Tibial nerve (tissue), 4 donors: ENCODE data around the gene TSSK6. TPM values are rescaled to one million over a fixed set of nuclear protein-coding genes. Genes with fewer than 3 reads are reported as not detected.
A peak's percentile ranks its signal among the peaks of the same experiment; 100 is the strongest.

Source experiments
- DNase-seq, 2 donors: peaks; one replicate each; pipeline ENCODE4 v3.0.0-alpha.2; 2019; ENCODE audit warnings: low spot score in 2 of 2
- H3K27ac ChIP-seq, 4 donors: fragments of 200-600 bp; sonication (generic) in 3 of 4; one replicate each; pipeline ENCODE4 v1.5.1; 2017 to 2019; ENCODE audit warnings: mild to moderate bottlenecking in 1 of 4
- H3K27me3 ChIP-seq, 2 donors: fragments of 200-600 bp; sonication (generic) in 1 of 2; one replicate each; pipeline versions ENCODE4 v1.5.1 to v1.6.0; 2017 to 2019
- H3K36me3 ChIP-seq, 3 donors: fragments of 200-600 bp; sonication (generic); one replicate each; pipeline ENCODE4 v1.5.1; 2018 to 2019
- H3K4me1 ChIP-seq, 4 donors: fragments of 200-600 bp; sonication (generic) in 3 of 4; one replicate each; pipeline ENCODE4 v1.5.1; 2017 to 2019
- H3K4me3 ChIP-seq, 4 donors: fragments of 200-600 bp; sonication (generic) in 3 of 4; one replicate each; pipeline ENCODE4 v1.5.1; 2017 to 2019; ENCODE audit warnings: mild to moderate bottlenecking in 1 of 4, moderate library complexity in 1 of 4
- H3K9me3 ChIP-seq, 4 donors: fragments of 200-600 bp; sonication (generic) in 3 of 4; one replicate each; pipeline ENCODE4 v1.5.1; 2017 to 2019
- CTCF ChIP-seq, 5 experiments: fragments of 200-600 bp in 3 of 5; fragments of 450-650 bp in 2 of 5; sonication (generic) in 3 of 5; IDR thresholded peaks; one replicate each; pipeline ENCODE4 v1.5.1; 2016 to 2019; ENCODE audit warnings: antibody characterized with exemption in 5 of 5, mild to moderate bottlenecking in 3 of 5, moderate library complexity in 2 of 5
- EP300 ChIP-seq, 2 donors: sonication (generic); formaldehyde crosslinking; IDR thresholded peaks; one replicate each; pipeline ENCODE4 v1.6.1; 2017; ENCODE audit warnings: antibody characterized with exemption in 2 of 2, mild to moderate bottlenecking in 1 of 2
- POLR2A ChIP-seq, 2 donors: fragments of 450-650 bp; IDR thresholded peaks; one replicate each; pipeline ENCODE4 v1.6.1; 2017; ENCODE audit warnings: antibody characterized with exemption in 2 of 2, mild to moderate bottlenecking in 2 of 2, moderate library complexity in 2 of 2
- WGBS, 2 donors: methylation state at CpG; one replicate each; pipeline ENCODE4 v1.1.5; 2018; 5-methylcytosine and 5-hydroxymethylcytosine counted together
- total RNA-seq, 4 donors: library from RNA; depleted of rRNA; stranded (reverse); fragments of >200 nt; gene quantifications; one replicate each; pipeline ENCODE4 v1.1.0, GENCODE V29; 2016

The TSSK6 gene
- total RNA-seq, 4 donors from 2014 or later: 1.8 to 7.2 (median 3.7) TPM

DNA sequence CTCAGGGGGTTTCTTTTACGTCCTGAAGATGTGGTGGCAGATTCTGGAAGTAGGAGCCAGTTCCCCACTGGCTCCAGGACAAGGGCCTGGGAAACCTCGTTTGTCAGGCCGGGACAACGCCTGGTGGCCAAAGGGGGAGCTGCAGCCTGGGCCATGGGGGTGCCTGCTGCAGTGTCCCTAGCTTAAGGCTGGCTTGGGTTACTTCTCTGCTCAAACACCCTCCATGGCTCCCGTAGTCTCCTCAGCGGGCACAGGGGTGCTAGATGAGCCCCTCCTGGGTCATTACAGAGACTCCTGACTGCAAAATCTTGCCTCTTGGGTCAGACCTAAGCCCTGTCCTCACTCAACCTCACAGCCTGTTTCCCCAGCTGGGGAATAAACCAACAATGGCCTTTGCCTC is 37.5 kb upstream of the TSSK6 start:
- no peak for DNase-seq
- no peaks in the 10 kb centered on the region for H3K4me1 ChIP-seq
- H3K4me3 ChIP-seq: no peak overlapping the region
- WGBS, 2 donors: 51 to 54% methylated on average over 4 to 6 of the region's 6 CpGs
- peaks cover 0 to 3% (median 0%) of the 10 kb centered on the region in 4 donors for H3K9me3 ChIP-seq
- no peak overlapping the region for H3K27ac ChIP-seq
- TF ChIP-seq POLR2A (IDR thresholded peaks at IDR 0.05) (no peak), EP300 (IDR thresholded peaks at IDR 0.05) (no peak), CTCF (IDR thresholded peaks at IDR 0.05) (peak in 4 of 5 experiments; percentile 14 to 43 (median 30))
- H3K36me3 ChIP-seq: no peaks in the 10 kb centered on the region
- peaks cover 0 to 27% of the 10 kb centered on the region in 2 donors for H3K27me3 ChIP-seq

DNA sequence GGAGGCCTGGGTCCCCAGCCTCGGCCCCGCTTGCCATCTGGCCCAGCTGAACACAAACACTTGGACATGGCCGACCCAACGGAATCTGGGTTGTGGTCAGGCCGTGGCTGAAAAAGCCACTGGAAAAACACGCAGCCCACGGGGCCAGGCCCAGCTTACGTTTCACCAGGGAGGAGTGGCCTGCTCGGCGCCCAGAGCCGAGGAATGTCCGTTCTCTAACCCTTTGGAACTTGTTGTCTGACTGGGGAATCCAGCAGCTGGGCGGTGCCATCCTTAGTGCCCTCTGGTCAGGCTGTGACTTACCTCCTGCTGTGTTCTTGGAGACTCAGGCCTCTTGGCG is 36.5 kb upstream of the TSSK6 start:
- peaks cover 0 to 37% of the 10 kb centered on the region in 2 donors for H3K27me3 ChIP-seq
- H3K9me3 ChIP-seq: peaks cover 0 to 3% (median 0%) of the 10 kb centered on the region in 4 donors
- peaks cover 0 to under 1% (median 0%) of the 10 kb centered on the region in 4 donors for H3K4me1 ChIP-seq
- 45 to 54% methylated on average over 14 of the region's 14 CpGs for WGBS, 2 donors
- no peak overlapping the region for H3K4me3 ChIP-seq
- no peak for TF ChIP-seq POLR2A (IDR thresholded peaks at IDR 0.05)
- TF ChIP-seq EP300 (IDR thresholded peaks at IDR 0.05): no peak
- TF ChIP-seq CTCF (IDR thresholded peaks at IDR 0.05): no peak
- DNase-seq: no peak
- no peaks in the 10 kb centered on the region for H3K36me3 ChIP-seq
- H3K27ac ChIP-seq: no peak overlapping the region

DNA sequence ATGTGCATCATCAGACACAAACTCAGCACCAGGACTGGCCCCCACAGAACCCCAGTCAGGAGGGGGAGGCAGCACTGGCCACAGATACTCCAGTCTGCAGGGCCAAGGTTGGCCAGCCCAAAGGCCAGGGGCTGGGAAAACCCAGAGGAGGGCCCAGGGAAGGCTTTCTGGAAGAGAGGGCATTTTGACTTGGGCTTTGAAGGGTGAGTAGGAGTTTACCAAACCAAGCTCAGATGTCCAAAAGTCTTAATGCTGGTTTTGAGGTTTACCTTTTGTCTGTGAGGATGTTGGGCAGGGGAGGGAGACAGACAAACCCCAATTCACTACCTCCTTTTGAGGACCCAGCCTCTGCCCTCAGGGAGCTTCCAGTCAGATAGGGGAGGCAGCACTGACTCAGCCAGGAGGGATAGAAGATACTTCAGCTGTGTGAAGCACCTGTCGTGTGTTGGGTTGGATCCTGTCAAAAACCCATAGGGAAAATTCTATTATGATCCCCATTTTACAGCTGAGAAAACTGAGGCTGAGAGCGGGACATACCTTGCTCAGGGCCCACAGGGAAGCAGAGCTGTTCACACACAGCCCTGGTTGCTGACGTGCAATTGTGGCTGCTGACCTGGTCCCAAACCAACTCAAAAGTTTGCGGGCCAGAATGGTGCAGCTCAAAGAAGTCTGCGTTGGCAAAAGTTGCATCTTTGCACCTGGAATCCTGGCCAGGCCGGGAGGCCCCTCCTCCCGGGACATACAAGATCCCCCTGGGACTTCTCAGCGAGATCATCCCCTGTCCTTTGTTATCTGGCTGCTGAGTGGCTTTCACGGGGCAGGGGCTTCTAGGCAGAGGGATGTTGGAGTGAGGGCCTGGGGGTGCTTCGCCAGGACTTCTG is 35.9 kb upstream of the TSSK6 start:
- 63 to 72% methylated on average over 10 of the region's 10 CpGs for WGBS, 2 donors
- H3K27ac ChIP-seq: no peak overlapping the region
- TF ChIP-seq CTCF (IDR thresholded peaks at IDR 0.05): no peak
- no peak for TF ChIP-seq EP300 (IDR thresholded peaks at IDR 0.05)
- TF ChIP-seq POLR2A (IDR thresholded peaks at IDR 0.05): no peak
- H3K27me3 ChIP-seq: peaks cover 0 to 38% of the 10 kb centered on the region in 2 donors
- H3K4me3 ChIP-seq: no peak overlapping the region
- H3K9me3 ChIP-seq: peaks cover 0 to 3% (median 0%) of the 10 kb centered on the region in 4 donors
- H3K36me3 ChIP-seq: no peaks in the 10 kb centered on the region
- H3K4me1 ChIP-seq: peaks cover 0 to 3% (median 0%) of the 10 kb centered on the region in 4 donors
- DNase-seq: no peak

GRCh38 chr19:19550485-19550929 is 35.2 kb upstream of the TSSK6 start:
- TF ChIP-seq EP300 (IDR thresholded peaks at IDR 0.05): no peak
- TF ChIP-seq POLR2A (IDR thresholded peaks at IDR 0.05): no peak
- TF ChIP-seq CTCF (IDR thresholded peaks at IDR 0.05): no peak
- Histone ChIP-seq H3K4me3 (no peak overlapping the region), H3K27ac (no peak overlapping the region), H3K36me3 (no peaks in the 10 kb centered on the region), H3K27me3 (peaks cover 0 to 44% of the 10 kb centered on the region in 2 donors), H3K4me1 (peaks cover 0 to 3% (median 0%) of the 10 kb centered on the region in 4 donors), H3K9me3 (peaks cover 0 to 3% (median 0%) of the 10 kb centered on the region in 4 donors)
- 19 to 53% methylated on average over 3 to 7 of the region's 8 CpGs for WGBS, 2 donors
- DNase-seq: no peak

DNA sequence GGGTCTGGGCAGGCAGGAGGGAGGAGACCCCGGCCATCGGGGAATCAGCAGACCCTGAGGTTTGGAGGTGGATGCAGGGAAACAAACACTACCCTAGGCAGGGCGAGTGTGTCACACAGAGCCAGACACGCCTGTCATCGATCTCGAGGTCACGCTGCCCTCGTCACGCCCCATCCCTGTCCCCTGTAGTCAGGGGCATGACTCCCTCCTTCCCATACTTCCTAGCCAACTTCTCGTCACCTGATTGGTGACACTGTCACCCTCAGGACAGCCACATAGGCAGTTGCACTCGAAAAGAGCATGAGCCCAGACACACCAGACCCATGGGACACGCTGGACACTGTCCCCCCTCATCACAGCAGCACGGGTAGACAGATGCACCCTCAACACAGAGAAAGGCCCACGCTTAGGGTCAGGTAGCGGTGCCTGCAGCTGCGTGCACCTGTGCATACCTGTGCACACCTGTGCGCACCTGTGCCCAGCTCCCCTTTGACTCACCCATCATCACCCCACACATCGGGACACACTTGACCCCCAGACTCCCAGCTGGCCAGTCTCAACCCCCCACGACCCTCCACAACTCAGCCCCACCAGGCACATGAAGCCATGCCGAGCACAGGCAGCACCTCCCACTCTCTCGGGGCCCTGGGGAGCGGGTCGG is 34.6 kb upstream of the TSSK6 start:
- no peak for DNase-seq
- Histone ChIP-seq H3K4me1 (peaks cover 0 to 3% (median 0%) of the 10 kb centered on the region in 4 donors), H3K9me3 (peaks cover 0 to 3% (median 0%) of the 10 kb centered on the region in 4 donors), H3K27me3 (peaks cover 0 to 45% of the 10 kb centered on the region in 2 donors), H3K4me3 (no peak overlapping the region), H3K36me3 (no peaks in the 10 kb centered on the region), H3K27ac (no peak overlapping the region)
- TF ChIP-seq POLR2A (IDR thresholded peaks at IDR 0.05) (no peak), EP300 (IDR thresholded peaks at IDR 0.05) (no peak), CTCF (IDR thresholded peaks at IDR 0.05) (no peak)
- WGBS, 2 donors: 61 to 66% methylated on average over 23 of the region's 23 CpGs
